HEK293 (cell line): Measurements from ENCODE around the gene PRKAR2B.

ENCODE experiments used
- CTCF ChIP-seq: fragments of 450-650 bp; formaldehyde crosslinking; IDR thresholded peaks from 2 replicates; pipeline ENCODE4 v1.5.1; 2016; ENCODE audit warnings: missing biosample characterization, missing genetic modification characterization
- FEZF1 ChIP-seq: fragments of 450-650 bp; formaldehyde crosslinking; IDR thresholded peaks from 2 replicates; pipeline ENCODE4 v1.5.1; 2016; ENCODE audit warnings: missing biosample characterization, missing genetic modification characterization
- MYNN ChIP-seq: fragments of 450-650 bp; formaldehyde crosslinking; IDR thresholded peaks from 2 replicates; pipeline ENCODE4 v1.5.1; 2016; ENCODE audit warnings: missing biosample characterization, missing genetic modification characterization, borderline replicate concordance
- SCRT1 ChIP-seq: fragments of 450-650 bp; formaldehyde crosslinking; IDR thresholded peaks from 2 replicates; pipeline ENCODE4 v1.5.1; 2016; ENCODE audit warnings: missing biosample characterization, missing genetic modification characterization, borderline replicate concordance
- YY1 ChIP-seq: fragments of 450-650 bp; formaldehyde crosslinking; IDR thresholded peaks from 2 replicates; pipeline ENCODE4 v1.5.1; 2018; ENCODE audit warnings: missing biosample characterization, missing genetic modification characterization
- ZBTB49 ChIP-seq: fragments of 450-650 bp; formaldehyde crosslinking; IDR thresholded peaks from 2 replicates; pipeline ENCODE4 v1.5.1; 2016; ENCODE audit warnings: missing biosample characterization, missing genetic modification characterization, low read depth
- ZFP3 ChIP-seq: fragments of 450-650 bp; formaldehyde crosslinking; IDR thresholded peaks from 2 replicates; pipeline ENCODE4 v1.5.1; 2016; ENCODE audit warnings: low read depth, missing biosample characterization, missing genetic modification characterization
- ZNF214 ChIP-seq: fragments of 450-650 bp; formaldehyde crosslinking; IDR thresholded peaks from 2 replicates; pipeline ENCODE4 v1.5.1; 2017; ENCODE audit warnings: missing biosample characterization, mild to moderate bottlenecking, missing genetic modification characterization, borderline replicate concordance
- ZNF677 ChIP-seq: fragments of 450-650 bp; IDR thresholded peaks from 2 replicates; pipeline ENCODE4 v1.5.0; 2018; ENCODE audit warnings: missing biosample characterization, mild to moderate bottlenecking, missing genetic modification characterization, moderate library complexity
- ZNF704 ChIP-seq: fragments of 450-650 bp; formaldehyde crosslinking; IDR thresholded peaks from 2 replicates; pipeline ENCODE4 v1.5.1; 2016; ENCODE audit warnings: missing biosample characterization, missing genetic modification characterization
- ZSCAN5A ChIP-seq: fragments of 450-650 bp; formaldehyde crosslinking; IDR thresholded peaks from 2 replicates; pipeline ENCODE4 v1.5.1; 2016; ENCODE audit warnings: missing biosample characterization, missing genetic modification characterization

GRCh38 chr7:107173191-107173590 lies 128.7 kb downstream of the PRKAR2B start:
- TF ChIP-seq ZNF214 (tag by site-specific recombination) (no peak), ZBTB49 (tag by site-specific recombination) (no peak), ZNF677 (tag by site-specific recombination) (no peak), ZNF704 (tag by site-specific recombination) (no peak), SCRT1 (no peak), YY1 (tag by site-specific recombination) (no peak), CTCF (tag by site-specific recombination) (no peak), FEZF1 (no peak), ZFP3 (tag by site-specific recombination) (no peak), ZSCAN5A (tag by site-specific recombination) (no peak), MYNN (tag by site-specific recombination) (no peak)
